ENCODE results near the gene MOGAT3. TPM values are rescaled to one million over a fixed set of nuclear protein-coding genes. Genes with fewer than 3 reads are reported as not detected.

The MOGAT3 gene
- total and polyA plus RNA-seq, 8 donors = not detected

- no peaks in the 10 kb centered on the region for H3K27me3 ChIP-seq
- H3K36me3 ChIP-seq = peaks cover 0 to 3% (median 0%) of the 10 kb centered on the region in 3 donors
- H3K4me1 ChIP-seq = peaks cover 0 to 14% (median 9%) of the 10 kb centered on the region in 3 donors
- H3K27ac ChIP-seq = peak within 1 kb of the TSS; percentile 69 to 98 (median 90)
- intact Hi-C loops (cut with DNase I) = no loop called here
- TF ChIP-seq CTCF (IDR thresholded peaks at IDR 0.05) = peak; percentile 75 to 93 (median 84)
- no peaks in the 10 kb centered on the region for H3K9me3 ChIP-seq
- ATAC-seq = peak; percentile 95 to 99 (median 96)
- FAIRE-seq = no peak
- peak within 1 kb of the TSS; percentile 75 to 94 (median 79) for H3K4me3 ChIP-seq
- 0% methylated on average over 34 to 45 of the region's 45 CpGs for WGBS, 2 donors
- DNase-seq = peak; percentile 92 to 98 (median 94)
Measured at GRCh38 chr7:101244375-101245146, 43.7 kb upstream of the MOGAT3 start, which contains the start of gene FIS1. TSS of gene FIS1 (minus strand) at chr7:101245081. CDS start at chr7:101245004, 77 bp downstream.

- no peaks in the 10 kb centered on the region for H3K9me3 ChIP-seq
- no peaks in the 10 kb centered on the region for H3K27me3 ChIP-seq
- peaks cover 0 to 14% (median 9%) of the 10 kb centered on the region in 3 donors for H3K4me1 ChIP-seq
- 19% methylated on average over 28 of the region's 28 CpGs for WGBS, 2 donors
- peak in 1 of 4 donors; percentile 0 for ATAC-seq
- FAIRE-seq = no peak
- H3K36me3 ChIP-seq = peaks cover 0 to 8% (median 0%) of the 10 kb centered on the region in 3 donors
- H3K4me3 ChIP-seq = peak overlapping the region; percentile 75 to 94 (median 79)
- no peak for TF ChIP-seq CTCF (IDR thresholded peaks at IDR 0.05)
- peak overlapping the region; percentile 69 to 98 (median 90) for H3K27ac ChIP-seq
- intact Hi-C loops (cut with DNase I) = no loop called here
- DNase-seq = peak in 1 of 6 donors; percentile 55
Measured at GRCh38 chr7:101243646-101244374, 43.0 kb upstream of the MOGAT3 start.

GRCh38 chr7:101241443-101242349 lies 40.9 kb upstream of the MOGAT3 start:
- peaks cover 0 to 14% (median 9%) of the 10 kb centered on the region in 3 donors for H3K4me1 ChIP-seq
- WGBS, 2 donors = 87 to 90% methylated on average over 16 of the region's 16 CpGs
- TF ChIP-seq CTCF (IDR thresholded peaks at IDR 0.05) = no peak
- DNase-seq (no peak), FAIRE-seq (no peak), ATAC-seq (no peak)
- H3K27ac ChIP-seq = no peak overlapping the region
- no peaks in the 10 kb centered on the region for H3K9me3 ChIP-seq
- intact Hi-C loops (cut with DNase I) = no loop called here
- peaks cover 0 to 8% (median 0%) of the 10 kb centered on the region in 3 donors for H3K36me3 ChIP-seq
- no peak overlapping the region for H3K4me3 ChIP-seq
- H3K27me3 ChIP-seq = no peaks in the 10 kb centered on the region

GRCh38 chr7:101241015-101241363 lies 40.2 kb upstream of the MOGAT3 start:
- Histone ChIP-seq H3K27me3 (no peaks in the 10 kb centered on the region), H3K9me3 (no peaks in the 10 kb centered on the region), H3K4me3 (no peak overlapping the region), H3K27ac (no peak overlapping the region), H3K4me1 (peaks cover 0 to 14% (median 8%) of the 10 kb centered on the region in 3 donors), H3K36me3 (peaks cover 0 to 8% (median 0%) of the 10 kb centered on the region in 3 donors)
- ATAC-seq = no peak
- TF ChIP-seq CTCF (IDR thresholded peaks at IDR 0.05) = no peak
- DNase-seq = no peak
- WGBS, 2 donors = 89 to 93% methylated on average over 12 of the region's 12 CpGs
- intact Hi-C loops (cut with DNase I) = no loop called here
- FAIRE-seq = no peak

Data from pancreas (tissue), 10 donors.